Measurements from ENCODE around the gene IER5L. TPM values are rescaled to one million over a fixed set of nuclear protein-coding genes. Genes with fewer than 3 reads are reported as not detected.

Gene IER5L
- total and polyA plus RNA-seq, 7 donors = 2.3 to 17.4 (median 6.7) TPM

- WGBS, 2 donors = 15 to 26% methylated on average over 45 of the region's 45 CpGs
- Histone ChIP-seq H3K9me3 (no peaks in the 10 kb centered on the region), H3K27me3 (no peaks in the 10 kb centered on the region), H3K4me3 (peak overlapping the region in 3 of 4 donors; percentile 91 to 96 (median 95)), H3K36me3 (no peaks in the 10 kb centered on the region), H3K4me1 (peaks cover 0 to 26% (median 18%) of the 10 kb centered on the region in 4 donors), H3K27ac (peak overlapping the region in 2 of 4 donors; percentile 90 to 96)
- intact Hi-C loops (cut with DNase I) = loop anchor here (5.0 kb wide), 2 partner anchors 79 to 154 kb away; no protein-coding TSS in a partner anchor
- no peak for DNase-seq
- TF ChIP-seq POLR2AphosphoS5 (IDR thresholded peaks at IDR 0.05) = no peak
- TF ChIP-seq CTCF (IDR thresholded peaks at IDR 0.05) = no peak
Observed at GRCh38 chr9:129178568-129179382, 714 bp upstream of the IER5L start.

GRCh38 chr9:129177443-129177790 is 644 bp downstream of the IER5L start:
- Histone ChIP-seq H3K4me3 (peak overlapping the region; percentile 63 to 96 (median 93)), H3K36me3 (no peaks in the 10 kb centered on the region), H3K27ac (peak overlapping the region; percentile 97 to 99 (median 98)), H3K9me3 (no peaks in the 10 kb centered on the region), H3K27me3 (no peaks in the 10 kb centered on the region), H3K4me1 (peaks cover 0 to 39% (median 25%) of the 10 kb centered on the region in 4 donors)
- TF ChIP-seq EP300 (IDR thresholded peaks at IDR 0.05) (no peak), CTCF (IDR thresholded peaks at IDR 0.05) (no peak), POLR2AphosphoS5 (IDR thresholded peaks at IDR 0.05) (no peak), POLR2A (IDR thresholded peaks at IDR 0.05) (no peak)
- no peak for DNase-seq
- WGBS, 2 donors = 0% methylated on average over 56 of the region's 56 CpGs
- intact Hi-C loops (cut with DNase I) = loop anchor here (2.0 to 5.0 kb wide), 3 partner anchors 80 to 307 kb away; no protein-coding TSS in a partner anchor

GRCh38 chr9:129176701-129177442 is 1.2 kb downstream of the IER5L start:
- peak overlapping the region; percentile 97 to 99 (median 98) for H3K27ac ChIP-seq
- H3K4me1 ChIP-seq = peaks cover 0 to 39% (median 25%) of the 10 kb centered on the region in 4 donors
- 0% methylated on average over 80 of the region's 80 CpGs for WGBS, 2 donors
- intact Hi-C loops (cut with DNase I) = loop anchor here (1.0 to 5.0 kb wide), 4 partner anchors 37 to 308 kb away; no protein-coding TSS in a partner anchor
- no peaks in the 10 kb centered on the region for H3K9me3 ChIP-seq
- TF ChIP-seq POLR2AphosphoS5 (IDR thresholded peaks at IDR 0.05) (peak in 3 of 4 donors; percentile 10 to 39 (median 26)), CTCF (IDR thresholded peaks at IDR 0.05) (no peak)
- no peaks in the 10 kb centered on the region for H3K27me3 ChIP-seq
- no peaks in the 10 kb centered on the region for H3K36me3 ChIP-seq
- DNase-seq = peak; percentile 77
- H3K4me3 ChIP-seq = peak overlapping the region; percentile 80 to 96 (median 93)

- intact Hi-C loops (cut with DNase I) = loop anchor here (1.0 to 5.0 kb wide), 7 partner anchors 36 to 392 kb away; no protein-coding TSS in a partner anchor
- 0 to 1% methylated on average over 47 of the region's 47 CpGs for WGBS, 2 donors
- Histone ChIP-seq H3K27me3 (no peaks in the 10 kb centered on the region), H3K27ac (peak overlapping the region; percentile 97 to 99 (median 98)), H3K36me3 (no peaks in the 10 kb centered on the region), H3K9me3 (no peaks in the 10 kb centered on the region), H3K4me1 (peaks cover 0 to 39% (median 25%) of the 10 kb centered on the region in 4 donors), H3K4me3 (peak overlapping the region; percentile 80 to 96 (median 93))
- TF ChIP-seq POLR2A (IDR thresholded peaks at IDR 0.05) (peak; percentile 62 to 75), POLR2AphosphoS5 (IDR thresholded peaks at IDR 0.05) (peak; percentile 71 to 83 (median 76)), CTCF (IDR thresholded peaks at IDR 0.05) (no peak), EP300 (IDR thresholded peaks at IDR 0.05) (peak in 1 of 4 donors; percentile 27)
- DNase-seq = peak; percentile 96
Observed at GRCh38 chr9:129175825-129176633, 2.0 kb downstream of the IER5L start.

Measured in sigmoid colon (tissue), 7 donors.